Endothelial cell (in vitro differentiated cells): ENCODE measurements around the gene CFAP97D1. TPM values are rescaled to one million over a fixed set of nuclear protein-coding genes. Genes with fewer than 3 reads are reported as not detected.

Experiments
- DNase-seq: peaks from one replicate; pipeline ENCODE4 v3.0.0; 2021; ENCODE audit warnings: low spot score
- H3K27ac Mint-ChIP-seq: one replicate; pipeline ENCODE4 v1.8.0; 2021; ENCODE audit warnings: mixed read lengths, inconsistent platforms; ENCODE audit not compliant: unreplicated experiment
- H3K27me3 Mint-ChIP-seq: one replicate; pipeline ENCODE4 v1.8.0; 2021; ENCODE audit warnings: mild to moderate bottlenecking, moderate library complexity, mixed read lengths, inconsistent platforms; ENCODE audit not compliant: unreplicated experiment
- H3K36me3 Mint-ChIP-seq: one replicate; pipeline ENCODE4 v1.8.0; 2021; ENCODE audit warnings: mild to moderate bottlenecking, low read depth, mixed read lengths, inconsistent platforms; ENCODE audit not compliant: unreplicated experiment
- H3K4me1 Mint-ChIP-seq: one replicate; pipeline ENCODE4 v1.8.0; 2021; ENCODE audit warnings: mild to moderate bottlenecking, mixed read lengths, inconsistent platforms; ENCODE audit not compliant: unreplicated experiment
- H3K4me3 Mint-ChIP-seq: one replicate; pipeline ENCODE4 v1.8.0; 2021; ENCODE audit warnings: mild to moderate bottlenecking, mixed read lengths, inconsistent platforms; ENCODE audit not compliant: unreplicated experiment
- H3K9me3 Mint-ChIP-seq: one replicate; pipeline ENCODE4 v1.8.0; 2021; ENCODE audit warnings: mixed read lengths, inconsistent platforms; ENCODE audit not compliant: unreplicated experiment
- total RNA-seq: library from RNA; stranded (reverse); fragmentation: NEBNext Ultra II Directional; extraction: Animal tissue kit (Norgen Biotek cat#: 25700); gene quantifications from one replicate; pipeline ENCODE4 v1.2.1, GENCODE V29; 2021; ENCODE audit not compliant: unreplicated experiment
- TF ChIP-seq, protein P1 (sequence below): fragments of 200-600 bp; sonication (generic); IDR thresholded peaks from one replicate; pipeline ENCODE4 v1.5.0; 2021; ENCODE audit warnings: antibody characterized with exemption; ENCODE audit not compliant: unreplicated experiment

The CFAP97D1 gene
- total RNA-seq, 1 donor from 2014 or later: 0.10 TPM

DNA sequence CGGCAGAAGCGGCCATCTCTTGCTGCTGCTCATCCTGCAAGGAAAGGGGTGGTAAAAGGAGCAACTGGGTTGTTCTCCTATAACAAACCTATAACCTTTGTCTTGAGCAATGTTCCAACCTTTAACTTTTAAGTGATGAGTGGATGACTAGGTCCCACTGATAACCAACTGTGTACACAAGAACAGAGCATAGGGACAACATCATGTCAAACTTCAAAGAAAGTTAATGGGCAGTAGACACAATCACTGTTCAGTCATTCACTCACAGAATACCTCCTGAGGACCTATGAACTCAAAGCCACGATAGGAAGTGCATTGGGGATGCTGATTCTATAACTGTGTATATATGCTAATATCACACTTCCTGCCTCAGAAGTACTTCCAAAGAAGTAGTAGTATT, 21.6 kb downstream of the CFAP97D1 start:
- TF ChIP-seq, protein P1, sequence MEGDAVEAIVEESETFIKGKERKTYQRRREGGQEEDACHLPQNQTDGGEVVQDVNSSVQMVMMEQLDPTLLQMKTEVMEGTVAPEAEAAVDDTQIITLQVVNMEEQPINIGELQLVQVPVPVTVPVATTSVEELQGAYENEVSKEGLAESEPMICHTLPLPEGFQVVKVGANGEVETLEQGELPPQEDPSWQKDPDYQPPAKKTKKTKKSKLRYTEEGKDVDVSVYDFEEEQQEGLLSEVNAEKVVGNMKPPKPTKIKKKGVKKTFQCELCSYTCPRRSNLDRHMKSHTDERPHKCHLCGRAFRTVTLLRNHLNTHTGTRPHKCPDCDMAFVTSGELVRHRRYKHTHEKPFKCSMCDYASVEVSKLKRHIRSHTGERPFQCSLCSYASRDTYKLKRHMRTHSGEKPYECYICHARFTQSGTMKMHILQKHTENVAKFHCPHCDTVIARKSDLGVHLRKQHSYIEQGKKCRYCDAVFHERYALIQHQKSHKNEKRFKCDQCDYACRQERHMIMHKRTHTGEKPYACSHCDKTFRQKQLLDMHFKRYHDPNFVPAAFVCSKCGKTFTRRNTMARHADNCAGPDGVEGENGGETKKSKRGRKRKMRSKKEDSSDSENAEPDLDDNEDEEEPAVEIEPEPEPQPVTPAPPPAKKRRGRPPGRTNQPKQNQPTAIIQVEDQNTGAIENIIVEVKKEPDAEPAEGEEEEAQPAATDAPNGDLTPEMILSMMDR: no peak
- Mint-ChIP-seq H3K4me3 (no peak overlapping the region), H3K9me3 (no peaks in the 10 kb centered on the region), H3K36me3 (peaks cover 4% of the 10 kb centered on the region), H3K27ac (no peak overlapping the region), H3K27me3 (no peaks in the 10 kb centered on the region), H3K4me1 (peaks cover 7% of the 10 kb centered on the region)
- DNase-seq: no peak

DNA sequence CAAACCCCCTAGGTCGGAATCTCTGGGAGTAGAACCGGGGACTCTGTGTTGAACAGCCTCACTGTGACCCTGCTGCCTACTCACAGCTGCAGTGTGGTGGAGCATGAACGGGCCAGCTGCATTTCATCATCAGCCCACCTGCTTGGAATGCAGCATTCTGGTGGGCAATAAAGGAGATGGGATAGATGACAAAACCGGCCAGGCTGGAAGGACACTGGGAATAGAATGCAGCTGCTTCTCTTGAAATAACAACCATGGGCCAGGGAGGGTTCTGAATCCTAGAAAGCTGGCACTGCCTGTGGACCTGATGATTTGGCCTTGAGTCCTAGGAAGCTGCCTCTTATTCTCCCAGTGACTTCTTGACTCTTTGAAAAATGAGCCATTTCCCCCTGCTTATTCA, 23.5 kb downstream of the CFAP97D1 start:
- TF ChIP-seq, protein P1: no peak
- DNase-seq: no peak

DNA sequence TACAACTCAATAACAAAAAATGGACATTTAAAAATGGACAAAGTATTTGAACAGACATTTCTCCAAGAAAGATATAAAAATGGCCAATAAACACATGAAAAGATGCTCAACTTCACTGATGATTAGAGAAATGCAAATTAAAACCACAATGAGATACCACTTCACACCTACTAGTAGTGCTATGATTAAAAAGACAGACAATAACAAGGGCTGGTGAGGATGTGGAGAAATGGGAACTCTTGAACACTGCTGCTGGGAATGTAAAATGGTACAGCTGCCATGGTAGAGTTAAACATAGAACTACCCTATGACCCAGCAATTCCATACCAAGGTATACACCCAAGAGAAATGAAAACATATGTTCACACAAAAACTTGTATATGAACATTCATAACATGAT, 24.9 kb downstream of the CFAP97D1 start:
- TF ChIP-seq, protein P1: no peak
- Mint-ChIP-seq H3K4me1 (peaks cover 7% of the 10 kb centered on the region), H3K27me3 (no peaks in the 10 kb centered on the region), H3K27ac (peak overlapping the region; percentile 20), H3K4me3 (no peak overlapping the region), H3K36me3 (no peaks in the 10 kb centered on the region), H3K9me3 (no peaks in the 10 kb centered on the region)
- DNase-seq: no peak

More for the DNA sequence above, 23.5 kb downstream of the CFAP97D1 start:
- Mint-ChIP-seq H3K4me3 (no peak overlapping the region), H3K27ac (no peak overlapping the region), H3K27me3 (no peaks in the 10 kb centered on the region), H3K36me3 (no peaks in the 10 kb centered on the region), H3K9me3 (no peaks in the 10 kb centered on the region), H3K4me1 (peaks cover 7% of the 10 kb centered on the region)

DNA sequence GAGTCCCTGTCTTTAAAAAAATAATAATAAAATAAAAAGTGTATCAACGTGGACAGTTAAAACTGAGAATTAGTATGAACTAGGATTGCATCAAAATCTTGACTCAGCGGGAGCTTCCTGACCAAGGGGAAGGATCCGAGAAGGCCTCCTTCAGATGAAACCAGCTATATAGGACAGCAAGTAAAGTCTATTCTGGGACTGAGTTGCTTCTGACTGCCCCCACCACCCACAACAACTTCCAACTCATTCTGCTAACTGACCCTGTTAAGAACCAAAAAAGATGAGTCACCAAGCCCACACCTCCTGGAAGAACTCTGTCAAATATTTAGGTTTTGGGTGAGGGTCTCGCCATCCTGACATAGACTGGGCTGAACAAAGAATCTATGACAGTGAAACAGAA, 27.8 kb downstream of the CFAP97D1 start:
- Mint-ChIP-seq H3K36me3 (no peaks in the 10 kb centered on the region), H3K4me3 (no peak overlapping the region), H3K27ac (no peak overlapping the region), H3K27me3 (peaks cover 2% of the 10 kb centered on the region), H3K4me1 (peaks cover 6% of the 10 kb centered on the region), H3K9me3 (no peaks in the 10 kb centered on the region)
- DNase-seq: no peak
- TF ChIP-seq, protein P1: no peak

DNA sequence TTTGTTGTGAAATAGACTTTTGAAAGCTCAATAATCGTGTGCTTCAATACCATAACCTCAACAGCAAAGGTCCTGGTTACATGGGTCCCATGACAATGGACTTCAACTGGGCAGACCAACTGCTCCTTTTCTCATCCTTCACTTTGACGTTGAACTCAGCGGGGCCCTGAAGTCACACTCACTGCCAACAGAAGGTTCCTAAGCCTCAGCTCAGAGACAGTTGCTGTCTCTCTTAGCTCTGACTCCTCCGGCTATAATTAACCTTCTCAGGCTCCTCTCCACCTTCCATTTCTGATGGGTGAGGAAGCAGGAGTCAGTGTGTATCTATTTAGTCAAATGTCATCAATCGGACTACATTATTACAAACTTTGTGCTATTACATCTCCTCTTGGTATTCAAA, 28.9 kb downstream of the CFAP97D1 start:
- H3K27ac Mint-ChIP-seq: no peak overlapping the region
- H3K4me1 Mint-ChIP-seq: peaks cover 1% of the 10 kb centered on the region
- no peaks in the 10 kb centered on the region for H3K36me3 Mint-ChIP-seq
- TF ChIP-seq, protein P1: no peak
- H3K4me3 Mint-ChIP-seq: no peak overlapping the region
- no peak for DNase-seq
- no peaks in the 10 kb centered on the region for H3K9me3 Mint-ChIP-seq
- peaks cover 2% of the 10 kb centered on the region for H3K27me3 Mint-ChIP-seq
